Duodenal mucosa (tissue), 2 donors: Measurements from ENCODE around the gene PKD1L1.

Experiments
- H3K27ac ChIP-seq: one replicate; pipeline ENCODE4 v1.7.0; 2013; ENCODE audit warnings: low read depth, low read length
- H3K27me3 ChIP-seq, 2 donors: one replicate each; pipeline ENCODE4 v1.7.0; 2013; ENCODE audit warnings: low read length in 2 of 2, control low read depth in 1 of 2; ENCODE audit not compliant: insufficient read depth in 2 of 2, control insufficient read depth in 1 of 2
- H3K36me3 ChIP-seq, 2 donors: one replicate each; pipeline ENCODE4 v1.7.0; 2013; ENCODE audit warnings: low read length in 2 of 2, control low read depth in 1 of 2; ENCODE audit not compliant: insufficient read depth in 2 of 2, control insufficient read depth in 1 of 2
- H3K4me1 ChIP-seq, 2 donors: one replicate each; pipeline ENCODE4 v1.7.0; 2013; ENCODE audit warnings: low read length in 2 of 2, control low read depth in 1 of 2; ENCODE audit not compliant: insufficient read depth in 2 of 2, control insufficient read depth in 1 of 2
- H3K4me3 ChIP-seq, 2 donors: one replicate each; pipeline ENCODE4 v1.7.0; 2013; ENCODE audit warnings: low read length in 2 of 2, low read depth in 1 of 2
- H3K9ac ChIP-seq, 2 donors: one replicate each; pipeline ENCODE4 v1.7.0; 2013; ENCODE audit warnings: low read length in 2 of 2, low read depth in 1 of 2
- H3K9me3 ChIP-seq, 2 donors: one replicate each; pipeline ENCODE4 v1.7.0; 2013; ENCODE audit warnings: low read length in 2 of 2, control low read depth in 1 of 2; ENCODE audit not compliant: control insufficient read depth in 1 of 2

The PKD1L1 gene

DNA sequence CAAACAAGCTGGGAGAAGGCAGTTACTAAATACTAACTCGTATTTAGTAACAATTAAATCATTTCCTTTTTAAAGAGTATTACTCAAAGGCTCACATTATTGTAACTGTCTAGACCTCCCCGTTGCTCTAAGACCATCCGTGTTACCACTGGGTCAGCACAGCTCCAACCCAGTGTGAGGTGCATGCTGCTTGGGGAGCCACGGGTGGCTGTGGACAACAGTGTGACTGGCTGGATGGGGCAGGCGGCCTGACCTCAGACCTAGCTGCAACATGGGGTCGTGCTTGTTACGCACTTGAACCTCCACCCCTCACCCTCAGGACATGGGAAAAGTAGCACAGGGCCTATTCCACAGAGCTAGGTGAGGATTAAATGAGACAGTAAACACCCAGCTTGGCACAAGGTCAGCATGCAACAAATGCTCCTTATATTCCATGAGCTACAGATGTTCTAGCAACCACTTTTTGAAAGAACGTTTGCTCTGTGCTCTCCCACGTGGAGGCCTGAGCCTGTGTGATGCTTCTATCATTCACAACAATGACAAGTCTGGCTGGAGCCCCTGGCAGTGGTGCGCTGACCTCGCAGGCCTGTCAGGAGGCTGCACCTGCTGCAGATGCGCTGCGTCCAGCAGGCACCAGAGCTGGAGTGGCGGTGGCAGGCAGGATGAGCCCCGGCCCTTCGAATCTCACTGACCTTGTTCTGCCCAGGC lies 135.7 kb downstream of the PKD1L1 start:
- H3K27ac ChIP-seq, result no peak overlapping the region
- H3K36me3 ChIP-seq, result no peaks in the 10 kb centered on the region
- no peak overlapping the region for H3K9ac ChIP-seq
- H3K9me3 ChIP-seq, result no peaks in the 10 kb centered on the region
- no peaks in the 10 kb centered on the region for H3K27me3 ChIP-seq
- H3K4me1 ChIP-seq, result peaks cover 10% of the 10 kb centered on the region in 2 donors
- H3K4me3 ChIP-seq, result no peak overlapping the region

DNA sequence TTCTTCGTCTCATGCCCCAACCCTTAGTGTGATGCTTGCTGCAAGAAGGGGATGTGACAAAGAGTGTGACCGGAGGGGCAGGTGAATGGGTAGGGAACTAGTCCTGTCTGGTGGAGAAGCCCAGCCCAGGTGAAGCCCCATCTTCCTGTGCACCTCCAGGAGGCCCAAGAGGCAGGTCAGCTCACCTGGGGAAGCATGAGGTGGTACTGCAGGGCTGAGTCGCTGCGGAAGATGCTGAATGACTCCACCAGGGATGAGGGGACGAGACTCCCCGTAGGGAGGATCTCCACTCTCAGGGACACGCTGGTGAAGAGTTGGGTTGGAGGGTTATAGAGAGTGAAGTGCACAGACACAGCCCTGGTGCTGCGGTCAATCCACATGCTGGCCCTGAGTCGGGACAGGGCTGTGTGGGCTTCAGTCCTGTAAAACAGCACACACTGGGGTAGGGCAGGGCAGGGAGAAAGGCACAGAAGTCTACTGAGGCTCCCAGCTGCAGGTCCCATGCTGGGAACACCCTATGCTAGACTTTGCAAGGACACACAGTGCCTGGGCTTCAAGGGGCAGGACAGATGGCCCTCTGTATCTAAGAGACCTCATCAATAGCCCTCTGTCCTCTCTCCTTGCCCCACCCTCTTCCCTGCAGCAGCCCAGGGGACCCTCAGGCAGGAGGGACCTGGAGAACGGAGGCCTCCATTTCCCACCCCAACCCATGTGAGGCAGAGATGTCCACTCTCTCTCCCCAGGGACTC lies 136.5 kb downstream of the PKD1L1 start:
- Histone ChIP-seq H3K9ac (no peak overlapping the region), H3K9me3 (no peaks in the 10 kb centered on the region), H3K36me3 (no peaks in the 10 kb centered on the region), H3K27ac (no peak overlapping the region), H3K27me3 (no peaks in the 10 kb centered on the region), H3K4me3 (no peak overlapping the region), H3K4me1 (peaks cover 11 to 14% of the 10 kb centered on the region in 2 donors)

DNA sequence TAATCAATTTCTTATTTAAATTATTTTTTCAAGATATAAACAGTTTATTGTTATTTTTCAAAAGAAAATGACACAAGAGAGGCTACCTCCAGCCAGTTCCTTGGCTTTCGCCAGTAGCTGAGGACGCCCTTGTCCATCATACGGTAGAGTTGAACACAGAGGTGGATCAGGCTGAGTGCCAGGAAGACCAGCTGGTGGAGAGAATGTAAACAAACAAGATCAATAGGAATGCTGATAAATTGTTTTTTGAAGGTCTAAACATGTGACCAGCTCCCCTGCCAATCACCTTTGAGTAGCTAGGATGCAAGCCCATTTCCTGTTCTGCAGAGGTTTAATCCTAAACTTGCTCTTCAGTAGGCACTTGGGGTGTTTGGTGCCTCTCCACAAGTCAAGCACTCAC lies 138.9 kb downstream of the PKD1L1 start:
- Histone ChIP-seq H3K4me1 (peaks cover 19 to 33% of the 10 kb centered on the region in 2 donors), H3K4me3 (no peak overlapping the region), H3K27ac (no peak overlapping the region), H3K36me3 (no peaks in the 10 kb centered on the region), H3K9ac (no peak overlapping the region), H3K27me3 (no peaks in the 10 kb centered on the region), H3K9me3 (no peaks in the 10 kb centered on the region)

DNA sequence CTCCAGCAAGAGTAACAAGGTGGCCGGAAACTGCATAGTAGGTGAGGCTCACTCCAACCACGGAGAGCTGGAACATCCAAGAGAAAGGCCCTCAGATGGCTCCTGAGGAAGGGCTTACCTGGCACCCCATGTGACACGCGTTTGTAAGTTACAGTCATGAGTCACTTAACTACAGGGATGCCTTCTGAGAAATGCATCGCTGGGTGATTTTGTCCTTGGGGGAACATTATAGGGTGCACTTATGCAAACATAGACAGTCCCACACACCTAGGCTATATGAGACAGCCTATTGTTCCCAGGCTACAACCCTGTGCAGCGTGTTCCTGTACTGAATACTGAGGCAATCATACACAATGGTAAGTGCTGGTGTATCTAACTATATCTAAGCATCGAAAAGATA lies 139.9 kb downstream of the PKD1L1 start:
- no peaks in the 10 kb centered on the region for H3K9me3 ChIP-seq
- no peak overlapping the region for H3K27ac ChIP-seq
- H3K9ac ChIP-seq, result no peak overlapping the region
- H3K4me1 ChIP-seq, result peaks cover 14 to 29% of the 10 kb centered on the region in 2 donors
- no peak overlapping the region for H3K4me3 ChIP-seq
- H3K36me3 ChIP-seq, result no peaks in the 10 kb centered on the region
- no peaks in the 10 kb centered on the region for H3K27me3 ChIP-seq

DNA sequence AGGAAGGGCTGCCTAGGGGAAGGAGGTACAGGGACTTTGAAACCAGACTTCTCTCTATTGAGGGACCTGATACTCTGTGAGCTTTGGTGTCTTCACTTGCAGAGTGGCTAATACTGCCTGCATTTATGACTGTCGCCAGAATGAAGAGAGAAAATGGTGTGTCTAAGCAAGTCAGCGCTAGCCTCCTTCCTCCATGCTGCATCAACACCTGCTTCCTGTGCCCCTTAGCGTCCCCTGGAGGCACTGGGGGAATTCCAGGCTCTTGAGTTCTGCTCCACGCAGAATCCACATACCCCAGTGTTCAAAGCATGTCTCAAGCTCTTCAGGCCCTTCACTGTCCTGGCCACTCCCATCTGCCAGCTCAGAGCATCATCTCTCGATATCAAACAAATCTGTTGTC lies 140.5 kb downstream of the PKD1L1 start:
- peaks cover 9 to 27% of the 10 kb centered on the region in 2 donors for H3K4me1 ChIP-seq
- H3K4me3 ChIP-seq, result no peak overlapping the region
- H3K36me3 ChIP-seq, result no peaks in the 10 kb centered on the region
- no peak overlapping the region for H3K9ac ChIP-seq
- no peaks in the 10 kb centered on the region for H3K27me3 ChIP-seq
- H3K9me3 ChIP-seq, result no peaks in the 10 kb centered on the region
- H3K27ac ChIP-seq, result no peak overlapping the region

DNA sequence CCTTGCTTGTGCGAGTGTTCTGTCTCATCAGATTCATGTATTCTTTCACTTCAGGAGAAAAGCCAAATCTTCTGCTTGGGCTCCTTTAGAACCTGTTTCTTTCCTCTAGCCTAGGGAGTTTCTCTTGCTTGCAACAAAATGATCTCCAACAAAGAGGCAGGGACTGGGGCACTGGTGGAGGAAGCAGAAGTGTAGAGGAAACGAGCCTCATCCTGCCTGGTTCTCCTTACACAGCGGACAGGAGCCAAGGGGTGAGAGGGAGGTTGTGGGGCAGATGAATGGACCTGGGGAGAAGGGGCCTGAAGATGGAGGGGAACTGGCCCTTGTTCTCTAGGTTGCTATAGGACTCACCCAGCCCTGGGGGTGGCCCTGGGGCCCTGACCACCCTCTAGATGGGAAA lies 141.1 kb downstream of the PKD1L1 start:
- no peak overlapping the region for H3K27ac ChIP-seq
- H3K9me3 ChIP-seq, result no peaks in the 10 kb centered on the region
- no peak overlapping the region for H3K9ac ChIP-seq
- H3K36me3 ChIP-seq, result no peaks in the 10 kb centered on the region
- peaks cover 9 to 27% of the 10 kb centered on the region in 2 donors for H3K4me1 ChIP-seq
- H3K4me3 ChIP-seq, result no peak overlapping the region
- no peaks in the 10 kb centered on the region for H3K27me3 ChIP-seq

DNA sequence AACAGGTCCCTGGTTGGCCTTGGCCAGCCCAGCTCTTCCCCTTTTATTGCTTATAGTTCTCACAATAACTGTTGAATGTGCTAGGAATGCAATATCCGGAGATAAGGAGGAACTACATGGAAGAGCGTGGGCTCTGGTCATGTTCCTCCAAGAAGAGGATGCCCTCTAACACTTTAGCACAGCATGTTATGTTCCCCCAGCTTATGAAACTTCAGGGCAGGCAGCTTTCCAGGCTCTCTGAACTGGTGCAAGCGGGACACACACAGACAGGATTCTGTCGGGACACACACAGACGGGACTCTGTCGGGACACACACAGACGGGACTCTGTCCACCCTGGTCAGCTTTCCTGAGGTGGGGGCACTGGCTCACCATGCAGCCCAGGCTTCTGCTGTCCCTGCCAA lies 141.6 kb downstream of the PKD1L1 start:
- Histone ChIP-seq H3K27ac (no peak overlapping the region), H3K4me3 (peak overlapping the region in 1 of 2 donors; percentile 10), H3K36me3 (no peaks in the 10 kb centered on the region), H3K9me3 (no peaks in the 10 kb centered on the region), H3K27me3 (no peaks in the 10 kb centered on the region), H3K9ac (no peak overlapping the region), H3K4me1 (peaks cover 9 to 27% of the 10 kb centered on the region in 2 donors)

DNA sequence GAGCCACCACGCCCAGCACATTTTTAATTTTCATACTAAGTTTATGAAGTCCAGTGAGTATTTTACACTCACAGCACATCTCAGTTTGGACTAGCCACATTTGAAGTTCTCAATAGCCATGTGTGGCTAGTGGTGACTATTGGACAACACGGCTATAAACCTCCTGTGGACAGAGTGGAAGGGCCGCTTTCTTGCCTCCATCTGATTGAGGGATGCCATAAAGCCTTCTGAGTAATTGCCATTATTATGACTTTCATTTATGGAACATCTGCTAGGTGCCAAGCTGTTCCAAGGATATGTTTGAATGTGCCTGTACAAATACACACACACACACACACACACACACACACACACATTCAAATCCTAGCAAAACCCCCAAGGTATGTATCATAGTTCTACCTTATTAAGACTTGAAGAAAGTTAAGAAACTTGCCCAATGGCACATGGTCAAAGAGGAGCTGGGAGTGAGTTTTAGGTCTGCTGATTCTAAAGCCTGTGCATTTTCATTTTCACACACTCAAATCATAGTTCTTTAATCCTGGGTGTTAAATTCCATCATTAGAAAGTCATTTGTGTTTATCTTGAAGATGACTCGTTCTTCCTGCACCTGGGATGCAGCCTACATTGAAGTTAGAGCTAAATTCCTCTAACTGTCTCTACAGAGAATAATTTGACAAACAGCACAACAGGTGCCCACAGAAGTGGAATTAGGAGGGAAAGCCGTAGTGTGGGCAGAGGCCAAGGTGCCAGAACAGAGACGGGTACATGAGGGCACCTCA lies 143.3 kb downstream of the PKD1L1 start:
- no peak overlapping the region for H3K9ac ChIP-seq
- no peaks in the 10 kb centered on the region for H3K27me3 ChIP-seq
- no peaks in the 10 kb centered on the region for H3K36me3 ChIP-seq

DNA sequence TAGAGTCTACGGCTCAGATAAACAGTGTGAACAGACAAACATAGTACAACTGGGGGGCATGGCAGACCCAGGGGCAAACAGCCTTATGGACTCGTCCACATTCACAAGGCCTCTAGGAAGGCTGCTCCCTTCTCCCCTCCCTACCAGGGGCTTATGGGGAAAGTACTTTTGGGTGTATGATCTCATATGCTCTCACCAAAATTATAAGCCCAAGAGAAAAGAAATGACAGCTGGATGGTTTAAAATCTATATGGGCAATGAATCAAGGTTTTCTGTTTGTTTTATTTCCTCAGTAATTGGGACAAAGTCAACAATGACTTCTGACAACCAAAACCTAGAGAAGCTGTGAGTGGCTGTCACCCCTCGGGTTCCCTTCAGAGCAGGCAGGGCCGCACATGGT lies 144.4 kb downstream of the PKD1L1 start:
- Histone ChIP-seq H3K9me3 (no peaks in the 10 kb centered on the region), H3K27ac (no peak overlapping the region), H3K4me3 (no peak overlapping the region), H3K36me3 (no peaks in the 10 kb centered on the region), H3K4me1 (peaks cover 9 to 27% of the 10 kb centered on the region in 2 donors), H3K27me3 (no peaks in the 10 kb centered on the region), H3K9ac (no peak overlapping the region)

More for the DNA sequence above, 143.3 kb downstream of the PKD1L1 start:
- no peak overlapping the region for H3K27ac ChIP-seq
- peaks cover 9 to 27% of the 10 kb centered on the region in 2 donors for H3K4me1 ChIP-seq
- H3K9me3 ChIP-seq, result no peaks in the 10 kb centered on the region
- H3K4me3 ChIP-seq, result no peak overlapping the region

DNA sequence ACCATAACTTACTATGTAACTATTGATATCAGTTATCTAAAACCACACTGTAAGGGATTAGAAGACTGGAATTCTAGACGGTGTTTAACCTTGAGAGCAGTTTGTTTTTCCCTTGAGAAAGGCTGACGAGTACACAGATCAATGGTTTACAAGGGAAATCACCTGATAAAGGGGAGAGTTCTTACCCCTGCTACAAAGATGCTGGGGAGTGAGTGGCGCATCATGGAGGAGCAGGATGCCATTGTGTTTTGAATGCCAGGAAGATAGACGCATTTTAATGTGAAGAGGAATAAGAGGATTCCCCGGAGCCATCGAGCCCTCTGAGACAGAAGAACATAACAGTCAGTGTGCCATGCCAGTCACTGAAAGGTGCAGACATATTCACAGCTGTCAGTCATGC lies 145.2 kb downstream of the PKD1L1 start:
- no peaks in the 10 kb centered on the region for H3K36me3 ChIP-seq
- no peak overlapping the region for H3K4me3 ChIP-seq
- no peaks in the 10 kb centered on the region for H3K27me3 ChIP-seq
- no peaks in the 10 kb centered on the region for H3K9me3 ChIP-seq
- H3K9ac ChIP-seq, result no peak overlapping the region
- H3K27ac ChIP-seq, result no peak overlapping the region
- H3K4me1 ChIP-seq, result peaks cover 9 to 27% of the 10 kb centered on the region in 2 donors
